ENCODE data around the gene PAK1.

DNA sequence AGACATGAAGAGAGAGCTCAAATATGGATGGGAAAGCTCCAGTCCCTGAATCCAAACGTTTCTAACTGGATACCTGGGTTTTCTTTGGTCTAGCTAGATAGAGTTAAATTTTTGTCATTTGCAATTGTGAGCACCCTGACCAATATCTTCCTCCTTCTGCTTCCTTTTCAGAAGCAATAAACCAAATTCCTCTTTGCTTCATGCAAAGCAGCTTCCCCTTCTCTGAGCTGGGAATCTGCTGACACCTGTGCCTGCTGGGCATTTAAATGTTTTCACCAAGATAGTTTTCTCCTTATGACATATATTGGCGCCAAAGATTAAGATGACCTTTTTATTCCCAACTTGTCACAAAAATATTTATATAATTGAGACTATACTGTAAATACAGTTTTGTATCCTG, 27.9 kb upstream of the PAK1 start:
- TF ChIP-seq, protein P1, sequence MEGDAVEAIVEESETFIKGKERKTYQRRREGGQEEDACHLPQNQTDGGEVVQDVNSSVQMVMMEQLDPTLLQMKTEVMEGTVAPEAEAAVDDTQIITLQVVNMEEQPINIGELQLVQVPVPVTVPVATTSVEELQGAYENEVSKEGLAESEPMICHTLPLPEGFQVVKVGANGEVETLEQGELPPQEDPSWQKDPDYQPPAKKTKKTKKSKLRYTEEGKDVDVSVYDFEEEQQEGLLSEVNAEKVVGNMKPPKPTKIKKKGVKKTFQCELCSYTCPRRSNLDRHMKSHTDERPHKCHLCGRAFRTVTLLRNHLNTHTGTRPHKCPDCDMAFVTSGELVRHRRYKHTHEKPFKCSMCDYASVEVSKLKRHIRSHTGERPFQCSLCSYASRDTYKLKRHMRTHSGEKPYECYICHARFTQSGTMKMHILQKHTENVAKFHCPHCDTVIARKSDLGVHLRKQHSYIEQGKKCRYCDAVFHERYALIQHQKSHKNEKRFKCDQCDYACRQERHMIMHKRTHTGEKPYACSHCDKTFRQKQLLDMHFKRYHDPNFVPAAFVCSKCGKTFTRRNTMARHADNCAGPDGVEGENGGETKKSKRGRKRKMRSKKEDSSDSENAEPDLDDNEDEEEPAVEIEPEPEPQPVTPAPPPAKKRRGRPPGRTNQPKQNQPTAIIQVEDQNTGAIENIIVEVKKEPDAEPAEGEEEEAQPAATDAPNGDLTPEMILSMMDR (conservative IDR thresholded peaks at IDR 0.05) = no peak
- no peak for TF ChIP-seq EZH2 (IDR thresholded peaks at IDR 0.05; ENCODE audit: low read depth)
